ENCODE measurements around the gene BSG.

DNA sequence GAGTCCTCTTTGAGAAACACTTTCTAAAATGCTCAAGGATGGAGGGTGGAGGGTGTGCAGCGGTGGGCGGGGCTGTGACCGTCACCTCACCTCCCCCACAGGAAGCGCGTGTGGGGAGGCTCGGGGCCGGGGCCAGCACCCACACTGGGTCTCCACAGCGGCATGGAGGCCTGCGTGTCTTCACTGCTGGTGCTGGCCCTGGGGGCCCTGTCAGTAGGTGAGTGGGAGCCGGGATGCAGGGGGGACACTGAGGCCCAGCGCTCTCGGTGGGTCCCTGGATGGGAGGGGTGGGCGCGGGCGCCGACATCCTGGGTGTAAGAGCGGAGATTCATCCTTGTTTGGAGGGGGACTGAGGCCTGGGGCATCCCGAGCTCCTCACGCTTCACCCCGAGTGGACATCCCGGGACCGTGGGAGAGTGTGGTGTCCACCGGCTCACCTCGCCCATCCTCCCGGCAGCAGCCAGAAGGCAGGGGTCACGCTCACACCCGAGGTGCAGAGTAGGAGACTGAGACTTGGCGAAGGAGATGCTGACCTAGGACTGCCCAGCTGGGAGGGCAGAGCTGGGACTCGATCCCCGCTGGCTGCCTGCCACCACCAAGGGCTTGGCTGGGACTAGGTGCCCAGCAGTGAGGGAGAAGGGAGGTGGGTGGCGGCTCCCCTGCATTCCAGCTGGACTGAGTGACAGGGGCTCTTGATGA lies 28.3 kb upstream of the BSG start, which contains the start of gene GZMM:
- TF ChIP-seq CTCF (IDR thresholded peaks at IDR 0.05 in 2 of 3, conservative IDR thresholded peaks at IDR 0.05 in 1 of 3; ENCODE audit: insufficient read depth in 2 of 3, low read depth in 1 of 3, low read length in 3 of 3) (no peak), CBFB (CRISPR knock-in tag; IDR thresholded peaks at IDR 0.05) (no peak), PRDM10 (IDR thresholded peaks at IDR 0.05; ENCODE audit: partially characterized antibody) (no peak), NELFE (IDR thresholded peaks at IDR 0.05; ENCODE audit: insufficient read depth, insufficient read length) (no peak)
- TF ChIP-seq, protein P1, sequence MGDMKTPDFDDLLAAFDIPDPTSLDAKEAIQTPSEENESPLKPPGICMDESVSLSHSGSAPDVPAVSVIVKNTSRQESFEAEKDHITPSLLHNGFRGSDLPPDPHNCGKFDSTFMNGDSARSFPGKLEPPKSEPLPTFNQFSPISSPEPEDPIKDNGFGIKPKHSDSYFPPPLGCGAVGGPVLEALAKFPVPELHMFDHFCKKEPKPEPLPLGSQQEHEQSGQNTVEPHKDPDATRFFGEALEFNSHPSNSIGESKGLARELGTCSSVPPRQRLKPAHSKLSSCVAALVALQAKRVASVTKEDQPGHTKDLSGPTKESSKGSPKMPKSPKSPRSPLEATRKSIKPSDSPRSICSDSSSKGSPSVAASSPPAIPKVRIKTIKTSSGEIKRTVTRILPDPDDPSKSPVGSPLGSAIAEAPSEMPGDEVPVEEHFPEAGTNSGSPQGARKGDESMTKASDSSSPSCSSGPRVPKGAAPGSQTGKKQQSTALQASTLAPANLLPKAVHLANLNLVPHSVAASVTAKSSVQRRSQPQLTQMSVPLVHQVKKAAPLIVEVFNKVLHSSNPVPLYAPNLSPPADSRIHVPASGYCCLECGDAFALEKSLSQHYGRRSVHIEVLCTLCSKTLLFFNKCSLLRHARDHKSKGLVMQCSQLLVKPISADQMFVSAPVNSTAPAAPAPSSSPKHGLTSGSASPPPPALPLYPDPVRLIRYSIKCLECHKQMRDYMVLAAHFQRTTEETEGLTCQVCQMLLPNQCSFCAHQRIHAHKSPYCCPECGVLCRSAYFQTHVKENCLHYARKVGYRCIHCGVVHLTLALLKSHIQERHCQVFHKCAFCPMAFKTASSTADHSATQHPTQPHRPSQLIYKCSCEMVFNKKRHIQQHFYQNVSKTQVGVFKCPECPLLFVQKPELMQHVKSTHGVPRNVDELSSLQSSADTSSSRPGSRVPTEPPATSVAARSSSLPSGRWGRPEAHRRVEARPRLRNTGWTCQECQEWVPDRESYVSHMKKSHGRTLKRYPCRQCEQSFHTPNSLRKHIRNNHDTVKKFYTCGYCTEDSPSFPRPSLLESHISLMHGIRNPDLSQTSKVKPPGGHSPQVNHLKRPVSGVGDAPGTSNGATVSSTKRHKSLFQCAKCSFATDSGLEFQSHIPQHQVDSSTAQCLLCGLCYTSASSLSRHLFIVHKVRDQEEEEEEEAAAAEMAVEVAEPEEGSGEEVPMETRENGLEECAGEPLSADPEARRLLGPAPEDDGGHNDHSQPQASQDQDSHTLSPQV (IDR thresholded peaks at IDR 0.05), result no peak
